NCI-H146 treated with DMSO at 0.1 percent for 48 hours (cell line): ENCODE measurements around the gene LRRC31.

Experiments used
- DNase-seq: peaks from one replicate; lab custom pipeline; 2025; ENCODE audit not compliant: unreplicated experiment; lab: John Stamatoyannopoulos, UW

LRRC31 gene

GRCh38 chr3:169864270-169864669 is 5.5 kb downstream of the LRRC31 start:
- no peak for DNase-seq

- peak; percentile 75 for DNase-seq
These were observed 6.3 kb downstream of the LRRC31 start for GRCh38 chr3:169863458-169863899.

- DNase-seq = no peak
These were observed 7.9 kb downstream of the LRRC31 start for GRCh38 chr3:169861871-169862270.

- DNase-seq = no peak
These were observed 11.9 kb downstream of the LRRC31 start for GRCh38 chr3:169857811-169858210.

- no peak for DNase-seq
These were observed 14.2 kb downstream of the LRRC31 start for GRCh38 chr3:169855514-169855913.

- no peak for DNase-seq
These were observed 19.1 kb downstream of the LRRC31 start for GRCh38 chr3:169850618-169851017.

- no peak for DNase-seq
These were observed 21.0 kb downstream of the LRRC31 start for GRCh38 chr3:169848741-169849140.

GRCh38 chr3:169847896-169848295 is 21.8 kb downstream of the LRRC31 start:
- peak; percentile 81 for DNase-seq

GRCh38 chr3:169846458-169847193 is 23.1 kb downstream of the LRRC31 start:
- no peak for DNase-seq

- no peak for DNase-seq
These were observed 26.8 kb downstream of the LRRC31 start for GRCh38 chr3:169842960-169843359.

- no peak for DNase-seq
These were observed 28.6 kb downstream of the LRRC31 start for GRCh38 chr3:169841171-169841570.

GRCh38 chr3:169838511-169839030 is 31.2 kb downstream of the LRRC31 start:
- no peak for DNase-seq

- DNase-seq = no peak
These were observed 32.8 kb downstream of the LRRC31 start for GRCh38 chr3:169836942-169837275.

GRCh38 chr3:169836078-169836941 is 33.4 kb downstream of the LRRC31 start:
- no peak for DNase-seq

GRCh38 chr3:169835533-169835932 is 34.2 kb downstream of the LRRC31 start:
- no peak for DNase-seq

- DNase-seq = no peak
These were observed 42.0 kb downstream of the LRRC31 start for GRCh38 chr3:169827712-169828111.

GRCh38 chr3:169825316-169825715 is 44.4 kb downstream of the LRRC31 start:
- DNase-seq = no peak

GRCh38 chr3:169822983-169823382 is 46.8 kb downstream of the LRRC31 start:
- DNase-seq = no peak

GRCh38 chr3:169822540-169822939 is 47.2 kb downstream of the LRRC31 start:
- DNase-seq = no peak

- DNase-seq = no peak
These were observed 47.6 kb downstream of the LRRC31 start for GRCh38 chr3:169822091-169822490.

GRCh38 chr3:169818316-169818715 is 51.4 kb downstream of the LRRC31 start:
- no peak for DNase-seq

- DNase-seq = no peak
These were observed 54.1 kb downstream of the LRRC31 start for GRCh38 chr3:169815590-169816150.
